ENCODE data around the gene FARS2. TPM values are rescaled to one million over a fixed set of nuclear protein-coding genes. Genes with fewer than 3 reads are reported as not detected.
"Not testable (repeated sequence)": the region's sequence is repeated elsewhere in the genome, so short reads cannot be mapped to it uniquely, and the experiment has no call there.

Gene FARS2
- polyA plus RNA-seq, 3 donors, result 12.2 to 21.6 (median 17.7) TPM

DNA sequence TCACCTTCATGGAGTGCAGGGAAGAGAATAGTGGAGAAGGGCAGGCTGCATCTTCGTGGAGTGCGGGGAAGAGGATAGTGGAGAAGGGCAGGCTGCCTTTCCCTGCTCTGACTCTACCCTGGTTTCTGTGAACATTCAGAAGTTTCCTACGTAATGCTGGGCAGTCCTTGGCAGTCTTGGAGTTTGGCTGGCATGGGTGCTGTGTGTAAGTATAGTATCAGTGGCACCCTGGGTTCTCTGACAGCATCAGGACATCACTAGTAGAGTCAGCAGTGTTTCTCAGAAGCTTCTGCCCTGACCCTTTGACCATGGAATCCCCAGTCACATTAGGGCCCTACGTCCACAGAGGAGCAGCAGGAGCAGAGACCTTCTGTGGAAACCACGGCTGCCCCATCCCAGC, 392.5 kb downstream of the FARS2 start:
- peaks cover 0 to 3% (median 0%) of the 10 kb centered on the region in 7 donors for H3K9me3 Mint-ChIP-seq
- H3K27ac Mint-ChIP-seq, result peak overlapping the region in 1 of 7 donors; percentile 30

DNA sequence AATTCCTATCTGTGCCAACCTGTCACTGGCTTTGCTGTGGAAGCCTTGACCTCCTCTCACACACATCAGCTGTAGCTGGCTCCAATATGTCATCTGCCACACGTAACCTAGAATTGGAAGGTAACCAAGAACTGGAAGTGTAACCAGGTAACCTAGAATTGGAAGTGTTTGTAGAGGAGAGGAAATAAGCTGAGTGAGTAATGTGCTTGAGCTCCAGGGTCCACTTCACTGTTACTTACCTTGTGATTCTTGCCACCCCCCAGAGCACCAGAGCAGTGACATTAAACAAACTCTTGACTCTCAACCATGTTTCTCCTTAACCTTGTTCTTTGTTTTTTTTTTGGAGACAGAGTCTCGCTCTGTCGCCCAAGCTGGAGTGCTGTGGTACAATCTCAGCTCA, 394.9 kb downstream of the FARS2 start:
- peaks cover 12 to 16% of the 10 kb centered on the region in 2 donors for H3K36me3 Mint-ChIP-seq
- Histone ChIP-seq H3K4me3 (replicated peaks in 1 of 3; ENCODE audit: low read depth in 2 of 3, low read length in 3 of 3) (no peak overlapping the region), H3K27me3 (ENCODE audit: control insufficient read depth in 2 of 2, insufficient read depth in 2 of 2, low read length in 2 of 2) (no peaks in the 10 kb centered on the region), H3K9ac (ENCODE audit: insufficient read depth, low read length, poor library complexity, severe bottlenecking) (no peak overlapping the region), H3K27ac (ENCODE audit: low read depth in 1 of 2, low read length in 2 of 2) (no peak overlapping the region), H3K36me3 (replicated peaks in 1 of 2; ENCODE audit: control insufficient read depth in 1 of 2, insufficient read depth in 2 of 2, low read length in 2 of 2) (no peaks in the 10 kb centered on the region), H2AFZ (ENCODE audit: insufficient read depth, low read depth, low read length, poor library complexity, severe bottlenecking) (no peak overlapping the region), H4K20me1 (ENCODE audit: insufficient read depth, low read length) (no peaks in the 10 kb centered on the region), H3K79me2 (ENCODE audit: insufficient read depth, low read length) (no peaks in the 10 kb centered on the region), H3K4me2 (replicated peaks; ENCODE audit: extremely low read depth, low read length, poor library complexity, severe bottlenecking) (no peak overlapping the region), H3K9me3 (replicated peaks in 1 of 2; ENCODE audit: control insufficient read depth in 1 of 2, insufficient read depth in 1 of 2, low read length in 2 of 2) (no peaks in the 10 kb centered on the region), H3K4me1 (ENCODE audit: control insufficient read depth in 1 of 2, insufficient read depth in 2 of 2, low read length in 2 of 2) (peaks cover 18 to 23% of the 10 kb centered on the region in 2 donors)
- peaks cover 20% of the 10 kb centered on the region for H3K4me1 Mint-ChIP-seq
- H3K4me3 Mint-ChIP-seq, result no peak overlapping the region
- no peak for DNase-seq
- WGBS (ENCODE audit: insufficient coverage), result no CpG with 5 or more reads among the region's 3 CpGs
- intact Hi-C loops (cut with micrococcal nuclease), result loop anchor here in 1 of 2 donors (5.0 kb wide), 1 partner anchor 46 kb away; no protein-coding TSS in a partner anchor
- H3K9me3 Mint-ChIP-seq, result peaks cover 0 to 3% (median under 1%) of the 10 kb centered on the region in 7 donors
- peak overlapping the region in 2 of 7 donors; percentile 11 to 57 for H3K27ac Mint-ChIP-seq
- TF ChIP-seq, protein P1, sequence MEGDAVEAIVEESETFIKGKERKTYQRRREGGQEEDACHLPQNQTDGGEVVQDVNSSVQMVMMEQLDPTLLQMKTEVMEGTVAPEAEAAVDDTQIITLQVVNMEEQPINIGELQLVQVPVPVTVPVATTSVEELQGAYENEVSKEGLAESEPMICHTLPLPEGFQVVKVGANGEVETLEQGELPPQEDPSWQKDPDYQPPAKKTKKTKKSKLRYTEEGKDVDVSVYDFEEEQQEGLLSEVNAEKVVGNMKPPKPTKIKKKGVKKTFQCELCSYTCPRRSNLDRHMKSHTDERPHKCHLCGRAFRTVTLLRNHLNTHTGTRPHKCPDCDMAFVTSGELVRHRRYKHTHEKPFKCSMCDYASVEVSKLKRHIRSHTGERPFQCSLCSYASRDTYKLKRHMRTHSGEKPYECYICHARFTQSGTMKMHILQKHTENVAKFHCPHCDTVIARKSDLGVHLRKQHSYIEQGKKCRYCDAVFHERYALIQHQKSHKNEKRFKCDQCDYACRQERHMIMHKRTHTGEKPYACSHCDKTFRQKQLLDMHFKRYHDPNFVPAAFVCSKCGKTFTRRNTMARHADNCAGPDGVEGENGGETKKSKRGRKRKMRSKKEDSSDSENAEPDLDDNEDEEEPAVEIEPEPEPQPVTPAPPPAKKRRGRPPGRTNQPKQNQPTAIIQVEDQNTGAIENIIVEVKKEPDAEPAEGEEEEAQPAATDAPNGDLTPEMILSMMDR (IDR thresholded peaks at IDR 0.05), result no peak
- H3K27me3 Mint-ChIP-seq (ENCODE audit: low read depth in 3 of 3), result peaks cover 0 to 2% (median 0%) of the 10 kb centered on the region in 3 donors

More for the DNA sequence above, 392.5 kb downstream of the FARS2 start:
- Histone ChIP-seq H3K9me3 (replicated peaks in 1 of 2; ENCODE audit: control insufficient read depth in 1 of 2, insufficient read depth in 1 of 2, low read length in 2 of 2) (no peaks in the 10 kb centered on the region), H3K36me3 (replicated peaks in 1 of 2; ENCODE audit: control insufficient read depth in 1 of 2, insufficient read depth in 2 of 2, low read length in 2 of 2) (no peaks in the 10 kb centered on the region), H3K27ac (ENCODE audit: low read depth in 1 of 2, low read length in 2 of 2) (no peak overlapping the region), H3K27me3 (ENCODE audit: control insufficient read depth in 2 of 2, insufficient read depth in 2 of 2, low read length in 2 of 2) (no peaks in the 10 kb centered on the region), H3K9ac (ENCODE audit: insufficient read depth, low read length, poor library complexity, severe bottlenecking) (no peak overlapping the region), H3K79me2 (ENCODE audit: insufficient read depth, low read length) (no peaks in the 10 kb centered on the region), H3K4me3 (replicated peaks in 1 of 3; ENCODE audit: low read depth in 2 of 3, low read length in 3 of 3) (no peak overlapping the region), H3K4me2 (replicated peaks; ENCODE audit: extremely low read depth, low read length, poor library complexity, severe bottlenecking) (no peak overlapping the region), H2AFZ (ENCODE audit: insufficient read depth, low read depth, low read length, poor library complexity, severe bottlenecking) (no peak overlapping the region), H4K20me1 (ENCODE audit: insufficient read depth, low read length) (no peaks in the 10 kb centered on the region), H3K4me1 (ENCODE audit: control insufficient read depth in 1 of 2, insufficient read depth in 2 of 2, low read length in 2 of 2) (peaks cover 16 to 18% of the 10 kb centered on the region in 2 donors)
- intact Hi-C loops (cut with micrococcal nuclease), result no loop called here
- peaks cover 21% of the 10 kb centered on the region for H3K4me1 Mint-ChIP-seq
- H3K27me3 Mint-ChIP-seq (ENCODE audit: low read depth in 3 of 3), result peaks cover 0 to 2% (median 0%) of the 10 kb centered on the region in 3 donors
- no peak for DNase-seq
- 100% methylated on average over 5 of the region's 5 CpGs for WGBS (ENCODE audit: insufficient coverage)
- H3K4me3 Mint-ChIP-seq, result no peak overlapping the region
- peaks cover 8 to 12% of the 10 kb centered on the region in 2 donors for H3K36me3 Mint-ChIP-seq
- TF ChIP-seq, protein P1 (IDR thresholded peaks at IDR 0.05), result no peak

DNA sequence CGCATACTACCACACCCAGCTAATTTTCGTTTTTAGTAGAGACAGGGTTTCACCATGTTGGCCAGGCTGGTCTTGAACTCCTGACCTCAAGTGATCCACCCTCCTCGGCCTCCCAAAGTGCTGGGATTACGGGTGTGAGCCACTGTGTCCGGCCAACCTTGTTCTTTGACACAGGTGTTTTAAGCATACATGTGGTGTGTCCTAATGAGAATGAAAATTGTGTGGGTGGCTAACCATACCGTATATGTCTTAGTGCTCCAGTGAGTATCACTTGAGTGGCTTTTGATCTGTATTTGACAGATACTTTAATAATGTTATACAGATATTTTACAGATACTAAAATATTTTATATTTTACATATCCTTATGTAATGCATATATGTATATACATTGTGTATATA, 395.4 kb downstream of the FARS2 start:
- DNase-seq; H3K4me3 ChIP-seq (replicated peaks in 1 of 3; ENCODE audit: low read depth in 2 of 3, low read length in 3 of 3); H3K4me3 Mint-ChIP-seq; H3K79me2 ChIP-seq (ENCODE audit: insufficient read depth, low read length); H3K9ac ChIP-seq (ENCODE audit: insufficient read depth, low read length, poor library complexity, severe bottlenecking); H3K27me3 Mint-ChIP-seq (ENCODE audit: low read depth in 3 of 3); H2AFZ ChIP-seq (ENCODE audit: insufficient read depth, low read depth, low read length, poor library complexity, severe bottlenecking); H3K36me3 ChIP-seq (replicated peaks in 1 of 2; ENCODE audit: control insufficient read depth in 1 of 2, insufficient read depth in 2 of 2, low read length in 2 of 2); H4K20me1 ChIP-seq (ENCODE audit: insufficient read depth, low read length); H3K27ac ChIP-seq (ENCODE audit: low read depth in 1 of 2, low read length in 2 of 2); H3K9me3 Mint-ChIP-seq; H3K4me2 ChIP-seq (replicated peaks; ENCODE audit: extremely low read depth, low read length, poor library complexity, severe bottlenecking); H3K27me3 ChIP-seq (ENCODE audit: control insufficient read depth in 2 of 2, insufficient read depth in 2 of 2, low read length in 2 of 2); H3K9me3 ChIP-seq (replicated peaks in 1 of 2; ENCODE audit: control insufficient read depth in 1 of 2, insufficient read depth in 1 of 2, low read length in 2 of 2): not testable (repeated sequence)
- peaks cover 20% of the 10 kb centered on the region for H3K4me1 Mint-ChIP-seq
- peaks cover 12 to 18% of the 10 kb centered on the region in 2 donors for H3K36me3 Mint-ChIP-seq
- peak overlapping the region in 1 of 7 donors; percentile 11 for H3K27ac Mint-ChIP-seq
- intact Hi-C loops (cut with micrococcal nuclease), result loop anchor here in 1 of 2 donors (5.0 kb wide), 1 partner anchor 46 kb away; no protein-coding TSS in a partner anchor
- H3K4me1 ChIP-seq (ENCODE audit: control insufficient read depth in 1 of 2, insufficient read depth in 2 of 2, low read length in 2 of 2), result peaks cover 18 to 23% of the 10 kb centered on the region in 2 donors
- 100% methylated on average over 3 of the region's 6 CpGs for WGBS (ENCODE audit: insufficient coverage)

Measured in CD14-positive monocyte (primary cell).